Vagina (tissue), 2 donors: ENCODE measurements around the gene GHRHR. TPM values are rescaled to one million over a fixed set of nuclear protein-coding genes. Genes with fewer than 3 reads are reported as not detected.

Experiments used
- DNase-seq, 2 donors: peaks; one replicate each; pipeline ENCODE4 v3.0.0-alpha.2; 2017; ENCODE audit errors: extremely low spot score in 2 of 2
- H3K27ac ChIP-seq: fragments of 200-600 bp; sonication (generic); one replicate; pipeline ENCODE4 v1.5.1; 2019
- H3K27me3 ChIP-seq: fragments of 200-600 bp; sonication (generic); one replicate; pipeline ENCODE4 v1.5.1; 2019
- H3K36me3 ChIP-seq, 2 donors: fragments of 200-600 bp; sonication (generic); one replicate each; pipeline ENCODE4 v1.5.1; 2017 to 2019
- H3K4me1 ChIP-seq: fragments of 200-600 bp; sonication (generic); one replicate; pipeline ENCODE4 v1.5.1; 2019
- H3K4me3 ChIP-seq, 2 donors: fragments of 200-600 bp; sonication (generic); 1 replicate in 1 of 2; 2 replicates in 1 of 2; pipeline ENCODE4 v1.5.1; 2016 to 2019
- H3K9me3 ChIP-seq: fragments of 200-600 bp; sonication (generic); one replicate; pipeline ENCODE4 v1.5.1; 2019
- CTCF ChIP-seq, 3 experiments: fragments of 450-650 bp in 2 of 3; fragments of 200-600 bp in 1 of 3; sonication (generic) in 1 of 3; IDR thresholded peaks; one replicate each; pipeline ENCODE4 v1.5.1; 2017 to 2019; ENCODE audit warnings: antibody characterized with exemption in 3 of 3, mild to moderate bottlenecking in 2 of 3, moderate library complexity in 2 of 3
- POLR2A ChIP-seq, 2 donors: fragments of 450-650 bp; IDR thresholded peaks; one replicate each; pipeline ENCODE4 v1.6.1; 2017; ENCODE audit warnings: antibody characterized with exemption in 2 of 2, mild to moderate bottlenecking in 2 of 2, moderate library complexity in 2 of 2
- POLR2AphosphoS5 ChIP-seq, 2 donors: sonication (generic); formaldehyde crosslinking; IDR thresholded peaks; one replicate each; pipeline ENCODE4 v1.9.0; 2017; ENCODE audit warnings: antibody characterized with exemption in 2 of 2, mild to moderate bottlenecking in 2 of 2, low read depth in 1 of 2; ENCODE audit not compliant: insufficient read depth in 1 of 2
- intact Hi-C: fragments of 100-400 bp; cut with DNase I; formaldehyde crosslinking; loops from one replicate; pipeline ENCODE4 v1.15.1; 2023
- total RNA-seq: library from RNA; depleted of rRNA; stranded (reverse); fragments of >200 nt; gene quantifications from one replicate; pipeline ENCODE4 v1.2.3, GENCODE V29; 2016

The GHRHR gene
- total RNA-seq, 1 donor from 2014 or later = not detected

DNA sequence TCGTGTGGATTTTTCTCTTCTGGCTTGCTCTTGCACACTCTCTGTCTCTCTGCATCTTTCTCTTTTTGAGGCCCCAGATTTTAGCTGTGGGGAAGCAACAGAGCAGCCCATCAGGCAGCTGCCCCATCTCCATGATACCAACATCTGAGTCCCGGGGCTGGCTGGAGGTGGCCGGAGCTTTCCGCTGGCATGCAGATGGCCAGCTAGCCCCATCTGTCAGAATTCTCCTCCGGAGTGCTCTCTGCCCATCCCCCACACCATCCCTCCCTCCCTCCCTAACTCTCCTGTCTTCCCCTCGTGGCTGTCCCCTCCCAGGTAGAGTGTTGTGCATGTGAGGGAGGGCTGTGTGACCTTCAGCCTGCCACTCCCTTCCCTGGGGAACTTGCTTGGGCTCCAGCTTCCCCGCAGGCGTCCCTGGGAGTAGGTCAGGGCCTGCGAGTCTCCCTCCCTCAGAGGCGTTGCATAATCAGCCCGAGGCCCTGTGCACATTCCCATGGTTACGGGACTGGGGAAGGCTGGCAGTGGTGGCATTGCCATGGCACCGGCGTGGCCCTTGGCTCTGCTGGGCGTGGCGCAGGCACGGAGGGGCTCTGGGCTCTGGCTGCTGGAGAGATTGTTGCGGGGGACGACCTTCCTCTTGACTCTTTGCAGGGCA, 24.7 kb downstream of the GHRHR start:
- Histone ChIP-seq H3K27ac (peak overlapping the region; percentile 13), H3K4me3 (no peak overlapping the region), H3K9me3 (no peaks in the 10 kb centered on the region), H3K36me3 (no peaks in the 10 kb centered on the region), H3K4me1 (peaks cover 22% of the 10 kb centered on the region), H3K27me3 (no peaks in the 10 kb centered on the region)
- TF ChIP-seq POLR2A (IDR thresholded peaks at IDR 0.05) (no peak), CTCF (IDR thresholded peaks at IDR 0.05) (no peak), POLR2AphosphoS5 (IDR thresholded peaks at IDR 0.05; ENCODE audit: insufficient read depth in 1 of 2, low read depth in 1 of 2) (no peak)
- no peak for DNase-seq
- intact Hi-C loops = no loop called here

DNA sequence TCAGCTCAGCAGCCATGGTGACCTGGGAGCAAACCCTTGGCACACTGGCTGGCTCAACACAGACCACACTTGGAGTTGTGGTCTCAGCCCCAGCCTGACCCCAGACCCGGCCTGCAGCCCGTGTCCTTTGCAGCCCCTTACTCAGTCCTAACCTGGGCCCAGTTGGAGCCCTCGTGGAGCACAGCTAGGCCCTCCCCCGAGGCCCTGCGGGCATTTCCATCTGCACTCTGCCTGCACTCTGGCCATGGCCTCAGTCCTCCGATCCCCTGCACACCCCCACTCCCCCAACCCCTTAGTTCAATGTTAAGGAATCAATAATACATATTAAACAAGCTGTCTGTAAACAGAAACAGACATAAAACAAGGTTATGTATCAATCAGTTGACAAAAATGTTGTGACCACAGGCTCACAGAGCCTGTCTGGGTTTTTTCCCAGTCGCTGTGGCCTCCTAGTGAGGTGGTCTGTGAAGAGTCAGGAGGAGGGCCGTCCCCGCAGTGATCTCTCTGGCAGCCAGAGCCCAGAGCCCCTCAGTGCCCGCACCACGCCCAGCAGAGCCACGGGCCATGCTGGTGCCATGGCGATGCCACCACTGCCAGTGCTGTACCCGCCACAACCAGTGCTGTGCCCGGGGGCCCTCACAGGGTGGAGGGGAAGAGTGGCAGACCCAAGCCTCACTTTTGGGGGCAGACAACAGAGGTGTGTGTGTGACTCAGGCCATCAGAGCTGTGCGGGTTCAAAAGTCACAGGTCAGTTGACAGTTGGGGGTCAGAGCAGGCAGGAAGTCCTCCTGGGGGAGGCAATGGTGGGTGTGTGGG, 25.5 kb downstream of the GHRHR start:
- Histone ChIP-seq H3K27ac (peak overlapping the region; percentile 13), H3K27me3 (no peaks in the 10 kb centered on the region), H3K4me1 (peaks cover 23% of the 10 kb centered on the region), H3K9me3 (no peaks in the 10 kb centered on the region), H3K36me3 (no peaks in the 10 kb centered on the region), H3K4me3 (no peak overlapping the region)
- intact Hi-C loops = no loop called here
- DNase-seq = no peak
- no peak for TF ChIP-seq POLR2AphosphoS5 (IDR thresholded peaks at IDR 0.05; ENCODE audit: insufficient read depth in 1 of 2, low read depth in 1 of 2)

GRCh38 chr7:30989824-30990672, 26.3 kb downstream of the GHRHR start:
- intact Hi-C loops = no loop called here
- Histone ChIP-seq H3K4me1 (peaks cover 23% of the 10 kb centered on the region), H3K27ac (no peak overlapping the region)

DNA sequence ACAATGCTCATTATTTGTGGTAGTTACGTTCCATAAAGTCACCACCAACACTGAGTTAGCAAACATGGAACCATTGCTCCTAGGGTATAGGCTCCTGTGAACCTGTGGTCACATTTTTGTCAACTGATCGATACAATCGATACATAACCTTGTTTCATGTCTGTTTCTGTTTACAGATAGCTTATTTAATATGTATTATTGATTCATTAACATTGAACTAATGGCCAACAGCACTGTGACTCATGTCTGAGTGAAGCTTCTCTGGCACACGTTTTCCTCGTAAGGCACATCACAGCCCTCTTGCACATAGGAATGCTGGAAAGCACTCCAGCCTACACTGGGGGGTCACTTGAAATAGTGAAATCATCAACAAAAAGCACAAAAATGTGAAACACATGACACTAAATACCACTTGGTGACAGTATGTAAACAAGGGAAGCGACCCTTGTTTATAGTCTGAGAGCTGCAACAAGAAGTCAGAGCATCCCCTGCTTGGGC, 27.0 kb downstream of the GHRHR start:
- peaks cover 25% of the 10 kb centered on the region for H3K4me1 ChIP-seq
- TF ChIP-seq POLR2AphosphoS5 (IDR thresholded peaks at IDR 0.05; ENCODE audit: insufficient read depth in 1 of 2, low read depth in 1 of 2) = no peak
- TF ChIP-seq CTCF (IDR thresholded peaks at IDR 0.05) = no peak
- no peak for TF ChIP-seq POLR2A (IDR thresholded peaks at IDR 0.05)
- no peak for DNase-seq
- no peaks in the 10 kb centered on the region for H3K9me3 ChIP-seq
- intact Hi-C loops = no loop called here
- H3K36me3 ChIP-seq = no peaks in the 10 kb centered on the region
- no peak overlapping the region for H3K27ac ChIP-seq
- no peak overlapping the region for H3K4me3 ChIP-seq
- H3K27me3 ChIP-seq = no peaks in the 10 kb centered on the region

More at GRCh38 chr7:30989824-30990672, 26.3 kb downstream of the GHRHR start:
- H3K9me3 ChIP-seq = no peaks in the 10 kb centered on the region
- TF ChIP-seq CTCF (IDR thresholded peaks at IDR 0.05) (no peak), POLR2AphosphoS5 (IDR thresholded peaks at IDR 0.05; ENCODE audit: insufficient read depth in 1 of 2, low read depth in 1 of 2) (no peak), POLR2A (IDR thresholded peaks at IDR 0.05) (no peak)
- H3K36me3 ChIP-seq = no peaks in the 10 kb centered on the region
- DNase-seq = no peak
- no peak overlapping the region for H3K4me3 ChIP-seq
- no peaks in the 10 kb centered on the region for H3K27me3 ChIP-seq

- Histone ChIP-seq H3K36me3 (no peaks in the 10 kb centered on the region), H3K27ac (no peak overlapping the region), H3K4me1 (peaks cover 37% of the 10 kb centered on the region), H3K4me3 (no peak overlapping the region), H3K27me3 (no peaks in the 10 kb centered on the region), H3K9me3 (no peaks in the 10 kb centered on the region)
- no peak for TF ChIP-seq CTCF (IDR thresholded peaks at IDR 0.05)
- peak in 1 of 2 donors; percentile 36 for TF ChIP-seq POLR2AphosphoS5 (IDR thresholded peaks at IDR 0.05; ENCODE audit: insufficient read depth in 1 of 2, low read depth in 1 of 2)
- no peak for TF ChIP-seq POLR2A (IDR thresholded peaks at IDR 0.05)
- no peak for DNase-seq
- intact Hi-C loops = no loop called here
Measured at GRCh38 chr7:30992414-30992813, 28.7 kb downstream of the GHRHR start.
